GM11168 (cell line): ENCODE data around the gene TPPP.

Experiments used
- in situ Hi-C: fragments of 300-500 bp; cut with MboI; formaldehyde crosslinking; loops from one replicate; pipeline ENCODE4 v1.12.0; 2022; ENCODE audit warnings: low sequenced_read_pairs; ENCODE audit not compliant: unreplicated experiment

TPPP gene

GRCh38 chr5:612498-613424 lies 80.4 kb downstream of the TPPP start:
- in situ Hi-C loops: no loop called here

GRCh38 chr5:611731-612486 lies 81.2 kb downstream of the TPPP start, which contains the start of gene CEP72:
Gene CEP72 (plus strand): TSS chr5:612340. CDS start chr5:612362, 22 bp downstream.
- in situ Hi-C loops: no loop called here

DNA sequence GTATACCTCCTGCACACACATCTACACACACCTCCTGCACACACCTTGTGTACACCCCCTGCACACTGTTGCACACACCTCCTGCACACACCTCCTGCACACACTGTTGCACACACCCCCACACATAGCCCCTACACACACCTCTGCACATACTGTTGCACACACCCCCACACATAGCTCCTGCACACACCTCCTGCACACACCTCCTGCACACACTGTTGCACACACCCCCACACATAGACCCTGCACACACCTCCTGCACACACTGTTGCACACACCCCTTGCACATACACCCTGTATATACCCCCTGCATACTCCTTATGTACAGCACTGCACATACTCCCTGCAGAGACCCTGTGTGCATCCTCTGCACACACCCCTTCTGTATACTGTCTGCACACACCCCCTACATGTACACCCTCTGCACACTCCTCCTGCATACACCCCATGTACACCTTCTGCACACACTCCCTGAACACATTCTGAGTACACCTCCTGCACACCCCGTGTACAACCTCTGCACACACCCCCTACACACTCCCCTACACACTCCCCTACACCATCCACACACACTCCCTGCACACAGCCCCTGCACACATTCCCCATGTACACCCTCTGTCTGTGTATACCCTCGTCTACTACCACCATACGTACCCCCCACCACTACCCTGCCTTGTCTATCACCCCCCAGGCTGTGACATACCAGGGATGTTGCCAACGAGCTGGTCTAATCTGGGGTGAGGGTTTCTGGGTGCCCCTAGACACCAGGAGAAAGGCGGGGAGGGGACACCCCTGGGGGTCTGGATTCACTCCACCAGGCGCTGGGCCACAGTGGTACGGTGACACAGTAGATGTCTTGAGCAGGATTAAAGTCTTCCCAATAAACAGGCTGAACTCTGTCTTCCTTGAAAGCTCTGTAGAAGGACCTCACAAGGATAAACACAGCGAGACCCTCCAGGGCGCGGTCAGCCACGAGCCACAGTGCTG lies 82.1 kb downstream of the TPPP start:
- in situ Hi-C loops: no loop called here

- in situ Hi-C loops: no loop called here
These were observed 83.0 kb downstream of the TPPP start for GRCh38 chr5:610011-610743.
